ENCODE results near the gene ATP2A1. TPM values are rescaled to one million over a fixed set of nuclear protein-coding genes. Genes with fewer than 3 reads are reported as not detected.

ATP2A1 gene
- total RNA-seq, 2 experiments from 2014 or later: 1.6 to 2.5 TPM

DNA sequence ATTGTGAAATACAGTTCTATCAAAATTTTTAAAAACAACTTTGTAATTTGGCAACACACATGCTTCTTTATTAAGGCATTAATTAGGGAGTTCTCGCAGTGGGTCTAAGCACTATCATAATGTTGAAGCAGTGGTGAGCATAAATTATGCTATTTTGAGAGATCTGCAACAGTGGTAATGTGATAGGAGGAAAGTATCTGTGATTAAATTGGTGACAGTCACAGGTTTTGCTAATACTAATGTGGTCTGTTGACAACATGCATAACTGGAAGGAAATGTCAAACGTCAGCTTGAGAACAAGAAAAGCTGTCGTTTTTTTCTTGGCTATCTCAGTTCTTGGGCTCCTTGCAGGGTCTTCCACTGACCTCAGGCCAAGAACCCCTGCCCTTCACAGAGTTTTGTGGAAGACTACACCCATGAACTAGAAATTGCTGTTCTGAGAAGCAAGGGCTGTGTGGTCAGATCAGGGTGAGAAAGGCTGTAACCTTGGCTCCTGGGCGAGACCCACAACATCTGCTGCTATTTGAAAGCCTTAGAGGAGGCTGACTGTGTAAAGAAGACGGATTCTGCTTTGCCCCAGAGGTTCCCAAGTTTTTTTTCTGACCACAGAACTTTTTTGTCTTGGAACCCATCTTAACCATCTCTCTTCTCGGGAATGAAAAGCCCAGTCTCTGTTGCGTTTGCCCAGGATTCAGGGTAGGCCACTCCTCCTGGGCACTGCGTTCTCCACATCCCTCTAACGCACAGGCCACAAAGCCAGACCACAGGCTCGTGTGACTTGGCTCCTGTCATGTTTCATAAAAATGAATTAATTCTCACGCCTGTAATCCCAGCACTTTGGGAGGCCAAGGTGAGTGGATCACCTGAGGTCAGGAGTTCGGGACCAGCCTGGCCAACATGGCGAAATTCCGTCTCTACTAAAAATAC, 13.9 kb downstream of the ATP2A1 start:
- H3K4me1 Mint-ChIP-seq: no peaks in the 10 kb centered on the region
- H3K4me3 Mint-ChIP-seq: no peak overlapping the region
- H3K27ac Mint-ChIP-seq: no peak overlapping the region
- CTCF ChIA-PET: no interaction called here
- H3K27me3 Mint-ChIP-seq: no peaks in the 10 kb centered on the region
- DNase-seq: no peak
- no peaks in the 10 kb centered on the region for H3K9me3 Mint-ChIP-seq
- H3K36me3 Mint-ChIP-seq (ENCODE audit: low read depth): no peaks in the 10 kb centered on the region
- POLR2A ChIA-PET: interaction anchor here (2.6 kb wide), 1 partner anchor 13 kb away, joined by 7 read pairs; no protein-coding TSS in a partner anchor

- POLR2A ChIA-PET: interaction anchor here (2.6 kb wide), 1 partner anchor 14 kb away, joined by 7 read pairs; no protein-coding TSS in a partner anchor
- CTCF ChIA-PET: no interaction called here
- H3K36me3 Mint-ChIP-seq (ENCODE audit: low read depth): no peaks in the 10 kb centered on the region
- no peak overlapping the region for H3K27ac Mint-ChIP-seq
- DNase-seq: no peak
- no peaks in the 10 kb centered on the region for H3K4me1 Mint-ChIP-seq
- H3K27me3 Mint-ChIP-seq: no peaks in the 10 kb centered on the region
- no peak overlapping the region for H3K4me3 Mint-ChIP-seq
- no peaks in the 10 kb centered on the region for H3K9me3 Mint-ChIP-seq
These were observed 15.0 kb downstream of the ATP2A1 start for GRCh38 chr16:28893291-28893690.

DNA sequence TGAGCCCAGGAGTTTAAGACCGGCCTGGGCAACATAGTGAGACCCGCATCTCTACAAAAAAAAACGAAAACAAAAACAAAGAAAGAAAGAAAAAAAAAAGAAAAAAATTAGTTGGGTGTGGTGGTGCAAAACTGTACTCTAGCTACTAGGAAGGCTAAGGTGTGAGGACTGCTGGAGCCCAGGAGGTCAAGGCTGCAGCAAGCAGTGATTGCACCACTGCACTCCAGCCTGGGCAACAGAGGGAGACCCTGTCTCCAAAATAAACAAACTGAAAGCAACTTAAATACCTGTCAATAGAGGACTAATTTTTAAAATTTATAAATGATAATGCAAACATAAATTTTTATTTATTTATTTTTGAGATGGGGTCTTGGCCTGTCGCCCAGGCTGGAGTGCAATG, 17.3 kb downstream of the ATP2A1 start:
- POLR2A ChIA-PET: no interaction called here
- CTCF ChIA-PET: interaction anchor here (1.1 kb wide), 1 partner anchor 49 kb away, joined by 3 read pairs; no protein-coding TSS in a partner anchor
- no peaks in the 10 kb centered on the region for H3K36me3 Mint-ChIP-seq (ENCODE audit: low read depth)
- H3K4me1 Mint-ChIP-seq: no peaks in the 10 kb centered on the region
- H3K9me3 Mint-ChIP-seq: no peaks in the 10 kb centered on the region
- no peak for DNase-seq
- H3K27me3 Mint-ChIP-seq: no peaks in the 10 kb centered on the region
- H3K27ac Mint-ChIP-seq: no peak overlapping the region
- no peak overlapping the region for H3K4me3 Mint-ChIP-seq

DNA sequence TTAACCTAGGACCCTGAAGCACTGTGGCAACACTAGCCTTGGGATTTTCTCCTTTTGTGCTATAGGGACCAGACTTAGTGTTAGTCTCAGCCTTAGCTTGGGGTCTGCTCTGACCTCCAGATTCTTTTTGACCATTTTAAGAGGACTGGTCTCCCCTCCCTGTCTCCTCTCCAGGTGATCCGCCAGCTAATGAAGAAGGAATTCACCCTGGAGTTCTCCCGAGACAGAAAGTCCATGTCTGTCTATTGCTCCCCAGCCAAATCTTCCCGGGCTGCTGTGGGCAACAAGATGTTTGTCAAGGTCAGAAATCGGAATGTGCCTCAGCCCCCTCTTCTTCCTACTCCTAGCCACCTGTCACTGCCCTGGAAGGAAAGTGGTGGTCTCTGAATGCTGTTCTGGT, 19.5 kb downstream of the ATP2A1 start:
- H3K9me3 Mint-ChIP-seq: no peaks in the 10 kb centered on the region
- H3K27ac Mint-ChIP-seq: no peak overlapping the region
- ChIA-PET POLR2A (no interaction called here), CTCF (no interaction called here)
- H3K36me3 Mint-ChIP-seq (ENCODE audit: low read depth): no peaks in the 10 kb centered on the region
- no peak overlapping the region for H3K4me3 Mint-ChIP-seq
- DNase-seq: no peak
- H3K27me3 Mint-ChIP-seq: no peaks in the 10 kb centered on the region
- no peaks in the 10 kb centered on the region for H3K4me1 Mint-ChIP-seq

DNA sequence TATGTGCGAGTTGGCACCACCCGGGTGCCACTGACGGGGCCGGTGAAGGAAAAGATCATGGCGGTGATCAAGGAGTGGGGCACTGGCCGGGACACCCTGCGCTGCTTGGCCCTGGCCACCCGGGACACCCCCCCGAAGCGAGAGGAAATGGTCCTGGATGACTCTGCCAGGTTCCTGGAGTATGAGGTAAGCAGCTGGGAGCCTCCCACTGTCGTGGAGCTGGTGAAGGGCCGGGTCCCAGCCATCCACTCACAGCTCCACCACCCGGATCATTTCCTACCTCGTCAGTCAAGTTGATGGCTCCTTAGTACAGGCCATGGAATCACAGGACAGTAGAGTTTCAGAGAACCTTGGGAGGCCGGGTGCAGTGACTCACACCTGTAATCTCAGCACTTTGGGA, 20.0 kb downstream of the ATP2A1 start:
- H3K9me3 Mint-ChIP-seq: no peaks in the 10 kb centered on the region
- POLR2A ChIA-PET: no interaction called here
- H3K36me3 Mint-ChIP-seq (ENCODE audit: low read depth): no peaks in the 10 kb centered on the region

GRCh38 chr16:28898942-28899341, 20.7 kb downstream of the ATP2A1 start:
- Mint-ChIP-seq H3K4me1 (no peaks in the 10 kb centered on the region), H3K4me3 (no peak overlapping the region), H3K36me3 (ENCODE audit: low read depth) (no peaks in the 10 kb centered on the region), H3K27ac (no peak overlapping the region), H3K27me3 (no peaks in the 10 kb centered on the region), H3K9me3 (no peaks in the 10 kb centered on the region)
- DNase-seq: no peak
- ChIA-PET CTCF (interaction anchor here (0.6 kb wide), 1 partner anchor 14 kb away, joined by 3 read pairs; no protein-coding TSS in a partner anchor), POLR2A (no interaction called here)

More for the DNA sequence above, 20.0 kb downstream of the ATP2A1 start:
- Mint-ChIP-seq H3K4me1 (no peaks in the 10 kb centered on the region), H3K27ac (no peak overlapping the region), H3K27me3 (no peaks in the 10 kb centered on the region), H3K4me3 (no peak overlapping the region)
- DNase-seq: no peak
- CTCF ChIA-PET: interaction anchor here (0.6 kb wide), 1 partner anchor 13 kb away, joined by 3 read pairs; no protein-coding TSS in a partner anchor

DNA sequence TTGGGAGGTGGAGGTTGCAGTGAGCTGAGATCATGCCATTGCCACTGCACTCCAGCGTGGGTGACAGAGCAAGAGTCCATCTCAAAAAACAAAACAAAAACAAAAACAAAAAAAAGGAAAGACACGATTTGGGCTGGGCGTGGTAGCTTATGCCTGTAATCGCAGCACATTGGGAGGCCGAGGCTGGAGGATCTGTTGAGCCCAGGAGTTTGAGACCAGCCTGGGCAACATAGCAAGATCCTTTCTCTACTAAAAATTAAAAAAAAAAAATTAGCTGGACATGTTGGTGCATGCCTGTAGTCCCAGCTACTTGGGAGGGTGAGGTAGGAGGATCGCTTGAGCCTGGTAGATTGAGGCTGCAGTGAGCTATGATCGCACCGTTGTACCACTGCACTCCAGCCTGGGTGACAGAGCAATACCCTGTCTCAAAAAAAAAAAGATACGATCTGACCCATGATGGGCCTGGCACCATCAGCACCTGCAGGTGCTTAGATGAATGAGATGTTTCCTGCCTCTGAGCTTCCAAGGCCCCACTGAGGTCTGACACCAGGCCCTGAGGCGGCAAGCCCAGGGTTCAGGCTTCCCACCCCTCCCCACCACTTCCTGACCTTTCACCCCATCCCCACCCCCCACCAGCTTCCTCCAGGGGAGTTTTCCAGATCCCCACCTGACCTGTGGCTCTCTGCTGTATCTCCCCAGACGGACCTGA, 21.7 kb downstream of the ATP2A1 start:
- H3K36me3 Mint-ChIP-seq (ENCODE audit: low read depth): no peaks in the 10 kb centered on the region
- DNase-seq: no peak
- H3K27me3 Mint-ChIP-seq: no peaks in the 10 kb centered on the region
- POLR2A ChIA-PET: interaction anchor here (0.6 kb wide), 1 partner anchor 892 kb away, joined by 3 read pairs; no protein-coding TSS in a partner anchor
- no peaks in the 10 kb centered on the region for H3K9me3 Mint-ChIP-seq
- CTCF ChIA-PET: interaction anchor here (0.6 to 0.7 kb wide), 3 partner anchors 51 to 1347 kb away, joined by 3 read pairs; partner anchors contain the start of gene NFATC2IP
- no peak overlapping the region for H3K27ac Mint-ChIP-seq
- H3K4me3 Mint-ChIP-seq: no peak overlapping the region
- no peaks in the 10 kb centered on the region for H3K4me1 Mint-ChIP-seq

DNA sequence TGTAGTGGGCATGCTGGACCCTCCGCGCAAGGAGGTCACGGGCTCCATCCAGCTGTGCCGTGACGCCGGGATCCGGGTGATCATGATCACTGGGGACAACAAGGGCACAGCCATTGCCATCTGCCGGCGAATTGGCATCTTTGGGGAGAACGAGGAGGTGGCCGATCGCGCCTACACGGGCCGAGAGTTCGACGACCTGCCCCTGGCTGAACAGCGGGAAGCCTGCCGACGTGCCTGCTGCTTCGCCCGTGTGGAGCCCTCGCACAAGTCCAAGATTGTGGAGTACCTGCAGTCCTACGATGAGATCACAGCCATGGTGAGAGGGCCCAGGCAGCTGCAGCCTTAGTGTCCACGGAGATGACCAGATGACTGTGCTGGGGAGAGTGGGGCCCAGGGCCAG, 22.3 kb downstream of the ATP2A1 start:
- no peak overlapping the region for H3K4me3 Mint-ChIP-seq
- POLR2A ChIA-PET: interaction anchor here (0.6 kb wide), 1 partner anchor 891 kb away, joined by 3 read pairs; no protein-coding TSS in a partner anchor
- DNase-seq: no peak
- H3K9me3 Mint-ChIP-seq: no peaks in the 10 kb centered on the region
- H3K27me3 Mint-ChIP-seq: no peaks in the 10 kb centered on the region
- H3K27ac Mint-ChIP-seq: no peak overlapping the region
- no peaks in the 10 kb centered on the region for H3K36me3 Mint-ChIP-seq (ENCODE audit: low read depth)
- CTCF ChIA-PET: interaction anchor here (0.7 kb wide), 2 partner anchors 41 to 75 kb away, joined by 3 to 4 read pairs; no protein-coding TSS in a partner anchor
- H3K4me1 Mint-ChIP-seq: no peaks in the 10 kb centered on the region

DNA sequence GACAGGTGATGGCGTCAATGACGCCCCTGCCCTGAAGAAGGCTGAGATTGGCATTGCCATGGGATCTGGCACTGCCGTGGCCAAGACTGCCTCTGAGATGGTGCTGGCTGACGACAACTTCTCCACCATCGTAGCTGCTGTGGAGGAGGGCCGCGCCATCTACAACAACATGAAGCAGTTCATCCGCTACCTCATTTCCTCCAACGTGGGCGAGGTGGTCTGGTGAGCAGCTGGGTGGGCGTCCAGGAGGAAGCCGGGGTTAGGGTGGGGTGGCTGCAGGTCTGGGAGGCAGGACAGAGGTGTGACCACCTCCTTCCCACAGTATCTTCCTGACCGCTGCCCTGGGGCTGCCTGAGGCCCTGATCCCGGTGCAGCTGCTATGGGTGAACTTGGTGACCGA, 23.6 kb downstream of the ATP2A1 start:
- no peaks in the 10 kb centered on the region for H3K36me3 Mint-ChIP-seq (ENCODE audit: low read depth)
- no peaks in the 10 kb centered on the region for H3K4me1 Mint-ChIP-seq
- no peaks in the 10 kb centered on the region for H3K9me3 Mint-ChIP-seq
- POLR2A ChIA-PET: no interaction called here
- no peak for DNase-seq
- CTCF ChIA-PET: no interaction called here
- H3K27me3 Mint-ChIP-seq: no peaks in the 10 kb centered on the region
- no peak overlapping the region for H3K27ac Mint-ChIP-seq
- no peak overlapping the region for H3K4me3 Mint-ChIP-seq

DNA sequence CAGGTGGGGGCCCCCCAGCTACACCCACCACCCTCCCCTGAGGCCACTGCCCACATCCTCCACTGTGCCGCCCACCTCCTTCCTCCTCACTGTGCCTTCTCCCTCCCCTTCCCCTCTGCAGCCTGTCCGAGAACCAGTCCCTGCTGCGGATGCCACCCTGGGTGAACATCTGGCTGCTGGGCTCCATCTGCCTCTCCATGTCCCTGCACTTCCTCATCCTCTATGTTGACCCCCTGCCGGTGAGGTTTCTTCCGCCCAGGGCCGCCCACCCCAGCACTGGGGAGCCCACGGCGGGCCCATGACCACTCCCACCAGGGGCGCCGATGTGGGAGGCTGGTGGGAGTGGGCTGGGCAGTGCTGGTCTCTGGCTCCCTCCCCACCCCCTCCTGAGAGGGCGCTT, 24.6 kb downstream of the ATP2A1 start:
- Mint-ChIP-seq H3K27ac (no peak overlapping the region), H3K4me3 (no peak overlapping the region), H3K36me3 (ENCODE audit: low read depth) (no peaks in the 10 kb centered on the region), H3K9me3 (no peaks in the 10 kb centered on the region), H3K27me3 (no peaks in the 10 kb centered on the region), H3K4me1 (no peaks in the 10 kb centered on the region)
- DNase-seq: no peak
- CTCF ChIA-PET: no interaction called here
- POLR2A ChIA-PET: no interaction called here

- Mint-ChIP-seq H3K27me3 (no peaks in the 10 kb centered on the region), H3K9me3 (no peaks in the 10 kb centered on the region), H3K4me3 (no peak overlapping the region), H3K4me1 (no peaks in the 10 kb centered on the region), H3K36me3 (ENCODE audit: low read depth) (no peaks in the 10 kb centered on the region), H3K27ac (no peak overlapping the region)
- ChIA-PET CTCF (no interaction called here), POLR2A (no interaction called here)
- no peak for DNase-seq
These were observed 25.2 kb downstream of the ATP2A1 start for GRCh38 chr16:28903344-28904042.

DNA sequence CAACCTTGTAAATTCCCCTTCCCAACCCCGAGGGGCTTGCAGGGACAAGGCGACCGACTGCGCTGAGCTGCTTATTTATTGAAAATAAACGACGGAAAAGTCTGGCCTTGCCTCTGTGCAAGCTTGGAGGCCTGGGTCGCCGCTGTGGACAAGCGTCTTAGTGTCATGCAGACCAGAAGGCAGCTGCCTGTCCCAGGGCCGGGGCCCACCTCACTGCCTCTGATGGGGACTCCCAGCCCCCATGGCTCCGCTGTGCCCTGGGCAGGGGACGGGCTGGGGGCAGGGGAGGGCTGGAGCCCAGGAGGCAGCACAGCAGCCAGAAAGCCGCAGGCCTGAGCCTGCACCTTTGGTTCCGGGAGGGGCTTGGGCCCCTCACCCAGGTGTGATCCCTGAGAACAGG, 26.1 kb downstream of the ATP2A1 start:
- no peaks in the 10 kb centered on the region for H3K36me3 Mint-ChIP-seq (ENCODE audit: low read depth)
- no peaks in the 10 kb centered on the region for H3K4me1 Mint-ChIP-seq
- no peaks in the 10 kb centered on the region for H3K9me3 Mint-ChIP-seq
- DNase-seq: no peak
- H3K27ac Mint-ChIP-seq: no peak overlapping the region
- POLR2A ChIA-PET: no interaction called here
- no peaks in the 10 kb centered on the region for H3K27me3 Mint-ChIP-seq
- no peak overlapping the region for H3K4me3 Mint-ChIP-seq
- CTCF ChIA-PET: no interaction called here

GRCh38 chr16:28904828-28905227, 26.5 kb downstream of the ATP2A1 start:
- DNase-seq: no peak
- no peaks in the 10 kb centered on the region for H3K9me3 Mint-ChIP-seq
- H3K27ac Mint-ChIP-seq: no peak overlapping the region
- no peaks in the 10 kb centered on the region for H3K27me3 Mint-ChIP-seq
- CTCF ChIA-PET: no interaction called here
- no peak overlapping the region for H3K4me3 Mint-ChIP-seq
- no peaks in the 10 kb centered on the region for H3K36me3 Mint-ChIP-seq (ENCODE audit: low read depth)
- H3K4me1 Mint-ChIP-seq: no peaks in the 10 kb centered on the region
- POLR2A ChIA-PET: interaction anchor here (1.0 kb wide), 1 partner anchor 25 kb away, joined by 4 read pairs; no protein-coding TSS in a partner anchor
